IMR-90 (cell line): ENCODE measurements around the gene TMEM8B. TPM values are rescaled to one million over a fixed set of nuclear protein-coding genes. Genes with fewer than 3 reads are reported as not detected.

ENCODE experiments used
- ATAC-seq: fragments of 200-7000 bp; cut with Tn5 transposase; 2 replicates; pipeline ENCODE4 v1.9.1; 2020; ENCODE audit warnings: low read depth, mild to moderate bottlenecking, moderate library complexity
- BruUV-seq: library from RNA; stranded (reverse); fragments of 400-500 nt; replicated peaks from 2 replicates; lab custom pipeline; 2021; lab: Mats Ljungman, UMichigan
- CTCF ChIA-PET: fragments of 300-600 bp; formaldehyde crosslinking; extraction: SDS; loops from one replicate; lab custom pipeline; 2021; ENCODE audit warnings: antibody characterized with exemption; lab: Yijun Ruan, JAX
- POLR2A ChIA-PET: fragments of 300-600 bp; sonication (Branson Sonifier 250); formaldehyde crosslinking; loops from one replicate; lab custom pipeline; 2022; ENCODE audit warnings: antibody characterized with exemption; ENCODE audit not compliant: unreplicated experiment; lab: Charles Lee
- DNase-seq: peaks from one replicate; pipeline ENCODE4 v3.0.0; 2013
- H2AFZ ChIP-seq: replicated peaks from 2 replicates; pipeline ENCODE3; 2013; ENCODE audit warnings: low read length, mild to moderate bottlenecking; ENCODE audit not compliant: poor library complexity
- H2AK5ac ChIP-seq: 2 replicates; pipeline ENCODE4 v1.6.1; 2013; ENCODE audit warnings: low read depth, low read length, inconsistent platforms
- H2AK9ac ChIP-seq: replicated peaks from 2 replicates; pipeline ENCODE3; 2013; ENCODE audit warnings: mild to moderate bottlenecking, low read depth, low read length, moderate library complexity; ENCODE audit not compliant: poor library complexity
- H2BK120ac ChIP-seq: 2 replicates; pipeline ENCODE4 v1.6.1; 2013; ENCODE audit warnings: low read depth, low read length, inconsistent platforms
- H2BK15ac ChIP-seq: 3 replicates; pipeline ENCODE4 v1.6.1; 2013; ENCODE audit warnings: low read depth, low read length, inconsistent platforms
- H2BK20ac ChIP-seq: 2 replicates; pipeline ENCODE4 v1.6.1; 2013; ENCODE audit warnings: low read depth, mild to moderate bottlenecking, inconsistent platforms, low read length, moderate library complexity
- H2BK5ac ChIP-seq: 2 replicates; pipeline ENCODE4 v1.6.1; 2013; ENCODE audit warnings: mild to moderate bottlenecking, low read depth, low read length, inconsistent platforms; ENCODE audit not compliant: poor library complexity, severe bottlenecking
- H3K14ac ChIP-seq: replicated peaks from 2 replicates; pipeline ENCODE4 v1.6.1; 2013; ENCODE audit warnings: low read depth, low read length, inconsistent platforms
- H3K18ac ChIP-seq: 2 replicates; pipeline ENCODE4 v1.6.1; 2013; ENCODE audit warnings: low read depth, low read length, control low read depth
- H3K23ac ChIP-seq: 2 replicates; pipeline ENCODE4 v1.6.1; 2013; ENCODE audit warnings: low read depth, low read length, inconsistent platforms
- H3K27ac ChIP-seq: 2 replicates; pipeline ENCODE4 v1.5.1; 2013; ENCODE audit warnings: mild to moderate bottlenecking, control low read depth, low read length; ENCODE audit not compliant: insufficient read depth
- H3K27me3 ChIP-seq: 2 replicates; pipeline ENCODE4 v1.6.1; 2013; ENCODE audit warnings: low read length; ENCODE audit not compliant: control insufficient read depth, insufficient read depth
- H3K36me3 ChIP-seq: 2 replicates; pipeline ENCODE4 v1.6.1; 2013; ENCODE audit warnings: low read length, mixed read lengths; ENCODE audit not compliant: control insufficient read depth, insufficient read depth
- H3K4ac ChIP-seq: 2 replicates; pipeline ENCODE4 v1.6.1; 2013; ENCODE audit warnings: low read depth, low read length, inconsistent platforms
- H3K4me1 ChIP-seq: 2 replicates; pipeline ENCODE4 v1.6.1; 2013; ENCODE audit warnings: low read length, mixed read lengths; ENCODE audit not compliant: control insufficient read depth, insufficient read depth
- H3K4me2 ChIP-seq: 2 replicates; pipeline ENCODE4 v1.6.1; 2013; ENCODE audit warnings: low read depth, mild to moderate bottlenecking, control low read depth, low read length, moderate library complexity
- H3K4me3 ChIP-seq: 2 replicates; pipeline ENCODE4 v1.5.1; 2013; ENCODE audit warnings: low read depth, mild to moderate bottlenecking, control low read depth, low read length, moderate library complexity; ENCODE audit not compliant: insufficient read depth
- H3K56ac ChIP-seq: 2 replicates; pipeline ENCODE4 v1.6.1; 2013; ENCODE audit warnings: low read length, inconsistent platforms; ENCODE audit not compliant: insufficient read depth; ENCODE audit errors: extremely low read depth
- H3K79me1 ChIP-seq, 2 experiments: 2 replicates each; pipeline ENCODE4 v1.6.1; 2013; ENCODE audit warnings: low read length in 2 of 2, inconsistent platforms in 1 of 2, low read depth in 1 of 2
- H3K9ac ChIP-seq: 2 replicates; pipeline ENCODE4 v1.6.1; 2013; ENCODE audit warnings: low read depth, low read length, control low read depth
- H3K9me1 ChIP-seq: 2 replicates; pipeline ENCODE4 v1.6.1; 2013; ENCODE audit warnings: low read length, inconsistent platforms; ENCODE audit not compliant: insufficient read depth
- H3K9me3 ChIP-seq: 2 replicates; pipeline ENCODE4 v1.6.1; 2013; ENCODE audit warnings: low read length; ENCODE audit not compliant: control insufficient read depth, insufficient read depth
- H4K20me1 ChIP-seq: 2 replicates; pipeline ENCODE4 v1.6.1; 2013; ENCODE audit warnings: low read length, inconsistent platforms; ENCODE audit not compliant: insufficient read depth
- H4K5ac ChIP-seq: 2 replicates; pipeline ENCODE4 v1.6.1; 2013; ENCODE audit warnings: mild to moderate bottlenecking, low read depth, low read length, control low read depth
- H4K8ac ChIP-seq, 2 experiments: 2 replicates each; pipeline ENCODE4 v1.6.1; 2013; ENCODE audit warnings: low read depth in 2 of 2, low read length in 2 of 2, control low read depth in 1 of 2, inconsistent platforms in 1 of 2
- H4K91ac ChIP-seq: 2 replicates; pipeline ENCODE4 v1.6.1; 2013; ENCODE audit warnings: low read depth, low read length, inconsistent platforms; ENCODE audit not compliant: insufficient read depth
- BHLHE40 ChIP-seq: fragments of 150-350 bp; IDR thresholded peaks from 2 replicates; pipeline ENCODE4 v1.6.1; 2016; ENCODE audit warnings: mild to moderate bottlenecking, low read depth, low read length
- CEBPB ChIP-seq: IDR thresholded peaks from 2 replicates; pipeline ENCODE4 v1.6.1; 2012; ENCODE audit warnings: low read depth, low read length, improper control_type of control experiment
- ELK1 ChIP-seq: fragments of 150-350 bp; IDR thresholded peaks from 2 replicates; pipeline ENCODE4 v1.6.1; 2016; ENCODE audit warnings: low read depth, mild to moderate bottlenecking, low read length, moderate library complexity, borderline replicate concordance
- FOS ChIP-seq: fragments of 150-350 bp; IDR thresholded peaks from 2 replicates; pipeline ENCODE4 v1.6.1; 2016; ENCODE audit warnings: low read depth, low read length
- MAFK ChIP-seq: IDR thresholded peaks from 2 replicates; pipeline ENCODE4 v1.6.1; 2012; ENCODE audit warnings: low read depth, low read length, improper control_type of control experiment
- MAZ ChIP-seq: IDR thresholded peaks from 2 replicates; pipeline ENCODE4 v1.6.1; 2012; ENCODE audit warnings: low read depth, mild to moderate bottlenecking, low read length, improper control_type of control experiment, moderate library complexity, borderline replicate concordance
- MXI1 ChIP-seq: IDR thresholded peaks from 2 replicates; pipeline ENCODE4 v1.6.1; 2012; ENCODE audit warnings: low read depth, mild to moderate bottlenecking, low read length, moderate library complexity, borderline replicate concordance
- NFE2L2 ChIP-seq: fragments of 150-350 bp; IDR thresholded peaks from 2 replicates; pipeline ENCODE4 v1.6.1; 2016; ENCODE audit warnings: low read depth, mild to moderate bottlenecking, low read length
- POLR2A ChIP-seq: IDR thresholded peaks from 2 replicates; pipeline ENCODE4 v1.6.1; 2012; ENCODE audit warnings: mild to moderate bottlenecking, low read depth, low read length
- RAD21 ChIP-seq: IDR thresholded peaks from 2 replicates; pipeline ENCODE4 v1.6.1; 2012; ENCODE audit warnings: low read length, improper control_type of control experiment
- RCOR1 ChIP-seq: IDR thresholded peaks from 2 replicates; pipeline ENCODE4 v1.6.1; 2012; ENCODE audit warnings: mild to moderate bottlenecking, low read length, improper control_type of control experiment; ENCODE audit not compliant: insufficient replicate concordance
- RFX5 ChIP-seq: IDR thresholded peaks from 2 replicates; pipeline ENCODE4 v1.8.0; 2012; ENCODE audit warnings: low read depth, mild to moderate bottlenecking, low read length, moderate library complexity
- SMC3 ChIP-seq: fragments of 150-350 bp; IDR thresholded peaks from 2 replicates; pipeline ENCODE4 v1.6.1; 2016; ENCODE audit warnings: low read depth, mild to moderate bottlenecking, antibody characterized with exemption, low read length, moderate library complexity
- WGBS, 2 experiments: methylation state at CpG; one replicate each; pipeline versions ENCODE4 v1.1.5 to v1.1.7; 2013; ENCODE audit warnings: missing lambda C conversion rate in 2 of 2; ENCODE audit not compliant: insufficient read length in 1 of 2; ENCODE audit errors: extremely low coverage in 2 of 2; 5-methylcytosine and 5-hydroxymethylcytosine counted together
- dilution Hi-C: fragments of 300-500 bp; cut with HindIII; formaldehyde crosslinking; loops from one replicate; pipeline ENCODE4 v1.14.3; 2018; ENCODE audit warnings: low sequenced_read_pairs; ENCODE audit not compliant: unreplicated experiment
- in situ Hi-C: fragments of 300-500 bp; cut with MboI; formaldehyde crosslinking; loops from 3 replicates; pipeline ENCODE4 v1.14.3; 2019; ENCODE audit warnings: low sequenced_read_pairs, inconsistent platforms, mixed read lengths
- intact Hi-C: fragments of 100-400 bp; cut with micrococcal nuclease; formaldehyde crosslinking; loops from 2 replicates; pipeline ENCODE4 v1.10.0; 2022
- polyA plus RNA-seq, 3 experiments: library from polyadenylated mRNA; depleted of rRNA; stranded (reverse); fragments of >200 nt; gene quantifications; 2 replicates each; pipeline ENCODE4 v1.2.3, GENCODE V29; 2012; ENCODE audit warnings: low replicate concordance in 1 of 3
- total RNA-seq: library from RNA; depleted of rRNA; stranded (reverse); fragments of >200 nt; gene quantifications from 2 replicates; pipeline ENCODE4 v1.2.3, GENCODE V29; 2012
- TF ChIP-seq, protein P1 (sequence below): conservative IDR thresholded peaks from 2 replicates; pipeline ENCODE4 v1.5.1; 2012; ENCODE audit warnings: mild to moderate bottlenecking, low read depth, low read length, improper control_type of control experiment

Gene TMEM8B
- total and polyA plus RNA-seq, 2 of the 4 experiments (the other 2 are of a cell fraction) = 0.72 to 8.3 TPM

DNA sequence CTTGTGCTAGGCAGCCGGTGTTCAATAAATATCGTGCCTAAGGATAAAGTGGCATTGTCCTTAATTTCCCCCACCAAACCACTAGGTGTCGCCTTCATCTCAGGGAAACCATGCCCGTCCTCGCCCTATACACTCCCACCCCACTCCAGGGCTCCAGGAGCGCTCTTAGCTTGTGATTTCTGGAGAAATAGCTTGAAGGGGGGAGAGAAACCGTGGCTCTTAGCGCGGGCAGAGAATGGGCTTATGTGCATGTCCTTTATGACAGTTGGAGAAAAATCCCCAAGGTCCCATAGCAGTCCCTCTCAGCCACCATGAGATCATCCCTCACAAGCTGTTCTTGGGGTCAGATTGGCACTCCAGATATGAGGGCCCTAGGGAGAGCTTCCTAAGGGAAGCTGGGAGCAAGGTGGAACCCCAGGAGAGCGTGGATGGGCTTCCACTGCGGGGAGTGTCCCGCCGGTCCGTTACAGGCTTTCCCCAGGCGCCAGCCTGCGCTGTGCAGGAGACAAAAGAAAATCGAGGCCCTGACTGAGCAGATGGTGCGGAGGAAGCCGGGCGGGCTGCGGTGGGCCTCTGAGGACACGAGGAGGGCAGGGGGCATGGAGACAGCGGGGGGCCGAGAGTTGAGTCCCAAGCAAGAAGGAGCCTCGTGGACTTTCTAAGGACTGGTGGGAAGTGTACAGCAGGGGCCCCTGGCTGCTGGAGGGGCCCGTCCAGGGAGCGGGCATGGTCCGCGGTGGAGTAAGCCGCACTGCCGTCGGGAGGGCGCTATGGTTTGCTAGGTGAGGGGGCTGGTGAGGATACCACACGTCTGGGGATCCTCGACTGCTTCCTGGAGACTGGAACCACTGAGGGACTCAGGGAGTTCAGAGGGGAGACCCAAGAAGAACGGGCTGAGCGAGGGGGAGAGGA, 38.4 kb upstream of the TMEM8B start:
- peak; percentile 83 for DNase-seq
- Histone ChIP-seq H3K27ac (peak overlapping the region; percentile 68), H3K4me3 (no peak overlapping the region), H2BK20ac (peak overlapping the region; percentile 68), H3K79me1 (peaks cover 22 to 40% of the 10 kb centered on the region in 2 experiments), H3K4ac (peak overlapping the region; percentile 99), H3K9me3 (no peaks in the 10 kb centered on the region), H3K36me3 (no peaks in the 10 kb centered on the region), H2BK120ac (peak overlapping the region; percentile 79), H4K20me1 (no peaks in the 10 kb centered on the region), H4K8ac (peak overlapping the region; percentile 96 to 99), H3K23ac (peak overlapping the region; percentile 91; the same call in 1 of the 2 replicates), H4K91ac (peak overlapping the region; percentile 82; the same call in 1 of the 2 replicates), H2AFZ (peak overlapping the region; percentile 93), H2AK5ac (peak overlapping the region; percentile 75), H3K4me2 (peak overlapping the region; percentile 54; the same call in 1 of the 2 replicates), H2BK5ac (peak overlapping the region; percentile 69), H3K9ac (peak overlapping the region; percentile 62), H2BK15ac (peak overlapping the region; percentile 64; the same call in 2 of the 3 replicates), H3K14ac (peak overlapping the region; percentile 82), H2AK9ac (peak overlapping the region; percentile 97), H3K27me3 (peaks cover 5% of the 10 kb centered on the region), H3K56ac (no peak overlapping the region; the same call in 1 of the 2 replicates), H3K4me1 (peaks cover 28% of the 10 kb centered on the region), H3K9me1 (peaks cover 29% of the 10 kb centered on the region), H4K5ac (peak overlapping the region; percentile 100), H3K18ac (peak overlapping the region; percentile 71)
- BruUV-seq = no TSS peak
- intact Hi-C loops = loop anchor here (1.0 to 2.0 kb wide), 5 partner anchors 22 to 155 kb away; partner anchors contain the start of gene SPAG8
- dilution Hi-C loops = no loop called here
- ATAC-seq = peak; percentile 85
- in situ Hi-C loops = no loop called here
- ChIA-PET POLR2A (interaction anchor here (0.8 kb wide), 1 partner anchor 92 kb away, joined by 3 read pairs; no protein-coding TSS in a partner anchor), CTCF (interaction anchor here (0.6 to 2.1 kb wide), 27 partner anchors 13 to 251 kb away, joined by 3 to 25 read pairs (median 3); partner anchors contain the start of genes OR13J1 and SPAG8)
- WGBS, 2 experiments = 58% methylated on average over 11 of the region's 37 CpGs; no CpG with 5 or more reads in 1 of the 2 experiments
- no peak for TF ChIP-seq RCOR1
- TF ChIP-seq SMC3 = peak; percentile 78
- no peak for TF ChIP-seq NFE2L2
- TF ChIP-seq CEBPB = no peak
- TF ChIP-seq FOS = no peak
- TF ChIP-seq, protein P1, sequence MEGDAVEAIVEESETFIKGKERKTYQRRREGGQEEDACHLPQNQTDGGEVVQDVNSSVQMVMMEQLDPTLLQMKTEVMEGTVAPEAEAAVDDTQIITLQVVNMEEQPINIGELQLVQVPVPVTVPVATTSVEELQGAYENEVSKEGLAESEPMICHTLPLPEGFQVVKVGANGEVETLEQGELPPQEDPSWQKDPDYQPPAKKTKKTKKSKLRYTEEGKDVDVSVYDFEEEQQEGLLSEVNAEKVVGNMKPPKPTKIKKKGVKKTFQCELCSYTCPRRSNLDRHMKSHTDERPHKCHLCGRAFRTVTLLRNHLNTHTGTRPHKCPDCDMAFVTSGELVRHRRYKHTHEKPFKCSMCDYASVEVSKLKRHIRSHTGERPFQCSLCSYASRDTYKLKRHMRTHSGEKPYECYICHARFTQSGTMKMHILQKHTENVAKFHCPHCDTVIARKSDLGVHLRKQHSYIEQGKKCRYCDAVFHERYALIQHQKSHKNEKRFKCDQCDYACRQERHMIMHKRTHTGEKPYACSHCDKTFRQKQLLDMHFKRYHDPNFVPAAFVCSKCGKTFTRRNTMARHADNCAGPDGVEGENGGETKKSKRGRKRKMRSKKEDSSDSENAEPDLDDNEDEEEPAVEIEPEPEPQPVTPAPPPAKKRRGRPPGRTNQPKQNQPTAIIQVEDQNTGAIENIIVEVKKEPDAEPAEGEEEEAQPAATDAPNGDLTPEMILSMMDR = peak; percentile 97
- peak; percentile 76 for TF ChIP-seq MAZ
- TF ChIP-seq MAFK = peak; percentile 12; the same call in 1 of the 2 replicates
- TF ChIP-seq RFX5 = no peak
- TF ChIP-seq ELK1 = no peak
- TF ChIP-seq MXI1 = no peak
- TF ChIP-seq BHLHE40 = no peak
- peak; percentile 99 for TF ChIP-seq RAD21
- TF ChIP-seq POLR2A = peak; percentile 47; the same call in 1 of the 2 replicates
